ENCODE data around the gene MORF4L2.

Gene MORF4L2

DNA sequence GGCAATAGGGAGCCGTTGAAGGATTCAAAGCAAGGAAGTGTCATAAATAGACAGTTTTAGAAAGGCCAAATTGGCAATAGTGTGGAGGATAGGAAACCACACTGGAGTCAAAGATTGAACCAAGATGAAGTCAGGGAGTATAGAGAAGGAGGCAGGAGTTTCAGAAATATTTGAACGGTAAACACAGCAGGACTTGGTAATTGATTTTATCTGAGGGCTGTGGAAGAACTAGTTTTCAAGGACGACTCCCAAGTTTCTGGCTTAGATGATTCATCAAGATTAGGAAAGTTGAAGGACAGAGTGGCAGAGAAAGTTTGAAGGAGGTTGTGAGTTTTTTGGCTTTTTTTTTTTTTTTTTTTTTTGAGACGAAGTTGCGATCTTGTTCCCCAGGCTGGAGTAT lies 12.7 kb upstream of the MORF4L2 start:
- TF ChIP-seq, protein P1, sequence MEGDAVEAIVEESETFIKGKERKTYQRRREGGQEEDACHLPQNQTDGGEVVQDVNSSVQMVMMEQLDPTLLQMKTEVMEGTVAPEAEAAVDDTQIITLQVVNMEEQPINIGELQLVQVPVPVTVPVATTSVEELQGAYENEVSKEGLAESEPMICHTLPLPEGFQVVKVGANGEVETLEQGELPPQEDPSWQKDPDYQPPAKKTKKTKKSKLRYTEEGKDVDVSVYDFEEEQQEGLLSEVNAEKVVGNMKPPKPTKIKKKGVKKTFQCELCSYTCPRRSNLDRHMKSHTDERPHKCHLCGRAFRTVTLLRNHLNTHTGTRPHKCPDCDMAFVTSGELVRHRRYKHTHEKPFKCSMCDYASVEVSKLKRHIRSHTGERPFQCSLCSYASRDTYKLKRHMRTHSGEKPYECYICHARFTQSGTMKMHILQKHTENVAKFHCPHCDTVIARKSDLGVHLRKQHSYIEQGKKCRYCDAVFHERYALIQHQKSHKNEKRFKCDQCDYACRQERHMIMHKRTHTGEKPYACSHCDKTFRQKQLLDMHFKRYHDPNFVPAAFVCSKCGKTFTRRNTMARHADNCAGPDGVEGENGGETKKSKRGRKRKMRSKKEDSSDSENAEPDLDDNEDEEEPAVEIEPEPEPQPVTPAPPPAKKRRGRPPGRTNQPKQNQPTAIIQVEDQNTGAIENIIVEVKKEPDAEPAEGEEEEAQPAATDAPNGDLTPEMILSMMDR (IDR thresholded peaks at IDR 0.05; ENCODE audit: control insufficient read depth, insufficient read depth, low read depth, low read length, missing control alignments): no peak
- H3K4me3 ChIP-seq (ENCODE audit: control insufficient read depth, low read depth, low read length): no peak overlapping the region
- no peak for DNase-seq (ENCODE audit: low read depth)

DNA sequence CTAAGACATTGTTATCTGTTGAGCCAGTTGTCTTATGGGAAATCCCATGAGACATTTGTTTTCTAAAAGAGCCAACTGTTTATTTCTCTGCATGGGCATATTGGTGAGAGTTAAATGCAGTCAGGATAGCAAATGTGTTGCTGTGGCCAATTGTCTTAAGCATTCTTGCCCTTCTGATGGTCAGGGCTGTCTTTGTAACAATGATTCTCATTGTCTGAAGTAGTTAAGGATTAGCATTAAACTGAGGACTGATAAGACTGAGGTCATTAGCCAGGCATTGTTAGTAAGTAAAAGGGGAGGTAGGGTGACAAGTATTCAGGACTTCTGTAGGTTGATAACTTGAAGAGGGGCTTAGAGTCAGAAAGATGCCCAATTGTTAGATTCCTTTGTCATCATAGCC lies 11.2 kb upstream of the MORF4L2 start:
- no peak overlapping the region for H3K4me3 ChIP-seq (ENCODE audit: control insufficient read depth, low read depth, low read length)
- DNase-seq (ENCODE audit: low read depth): no peak
- TF ChIP-seq, protein P1 (IDR thresholded peaks at IDR 0.05; ENCODE audit: control insufficient read depth, insufficient read depth, low read depth, low read length, missing control alignments): no peak

DNA sequence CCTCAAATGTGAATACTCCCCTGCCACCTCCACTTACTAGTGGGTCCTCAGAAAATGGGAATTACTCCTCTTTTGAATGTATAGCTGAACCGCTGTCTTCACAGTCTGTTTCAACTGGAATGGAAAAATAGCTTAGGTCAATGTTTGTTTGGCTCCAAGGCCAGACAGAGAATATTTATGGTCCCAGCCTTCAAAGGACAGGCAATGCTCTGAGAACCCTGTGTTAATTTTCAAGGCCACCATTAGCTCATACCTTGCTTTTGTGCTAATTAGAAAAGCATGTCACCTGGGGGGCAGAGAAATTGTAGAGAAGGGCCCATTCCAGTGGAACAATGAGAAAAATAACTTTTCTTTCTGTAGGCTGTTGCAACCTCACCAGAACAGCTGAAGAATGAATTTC lies 4.6 kb upstream of the MORF4L2 start:
- DNase-seq (ENCODE audit: low read depth): no peak
- TF ChIP-seq, protein P1 (IDR thresholded peaks at IDR 0.05; ENCODE audit: control insufficient read depth, insufficient read depth, low read depth, low read length, missing control alignments): no peak
- H3K4me3 ChIP-seq (ENCODE audit: control insufficient read depth, low read depth, low read length): no peak overlapping the region

DNA sequence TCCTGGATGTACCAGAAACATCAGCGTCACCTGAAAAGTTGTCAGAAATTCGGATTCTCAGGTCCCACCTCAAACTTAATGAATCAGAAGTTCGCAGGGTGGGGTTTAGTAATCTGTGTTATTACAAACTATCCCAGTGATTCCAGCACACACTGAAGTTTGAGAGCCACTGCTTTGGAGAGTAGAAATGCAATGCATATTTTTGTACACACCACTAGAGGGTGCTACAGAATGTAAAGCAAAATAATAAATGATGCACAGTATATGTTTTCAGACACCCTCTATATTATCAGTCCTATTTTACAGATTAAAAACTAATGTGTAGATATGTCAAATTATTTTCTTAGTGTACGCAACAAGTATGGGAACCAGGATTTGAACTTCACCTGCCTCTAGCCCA lies 2.4 kb upstream of the MORF4L2 start:
- H3K4me3 ChIP-seq (ENCODE audit: control insufficient read depth, low read depth, low read length): no peak overlapping the region
- TF ChIP-seq, protein P1 (IDR thresholded peaks at IDR 0.05; ENCODE audit: control insufficient read depth, insufficient read depth, low read depth, low read length, missing control alignments): peak; percentile 61
- no peak for DNase-seq (ENCODE audit: low read depth)

DNA sequence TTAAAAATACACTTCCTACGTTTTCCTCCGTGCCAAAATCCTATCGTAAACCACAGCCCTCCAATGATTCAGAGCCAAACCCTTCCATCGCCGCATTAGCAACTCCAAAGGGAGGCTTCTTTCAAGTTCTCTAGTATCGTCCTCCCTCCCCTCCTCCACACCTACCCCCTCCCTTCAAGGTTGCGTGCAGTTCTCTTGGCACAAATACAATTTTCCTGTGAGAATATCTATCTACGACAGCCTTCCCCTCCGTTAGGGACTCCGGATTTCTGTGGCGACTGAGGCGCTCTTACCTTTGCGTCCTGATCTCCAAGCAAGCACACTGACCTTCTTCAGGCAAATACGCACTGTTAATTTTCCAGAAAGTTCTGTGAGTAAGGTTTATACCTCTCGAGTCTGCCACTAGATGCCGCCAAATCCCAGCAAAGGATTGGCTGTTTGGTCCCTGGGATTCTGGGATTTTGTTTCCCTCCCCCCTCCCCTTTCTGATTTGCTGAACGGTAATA lies 1.2 kb upstream of the MORF4L2 start:
- peak; percentile 34 for DNase-seq (ENCODE audit: low read depth)
- TF ChIP-seq, protein P1 (IDR thresholded peaks at IDR 0.05; ENCODE audit: control insufficient read depth, insufficient read depth, low read depth, low read length, missing control alignments): peak; percentile 75
- peak overlapping the region; percentile 73 for H3K4me3 ChIP-seq (ENCODE audit: control insufficient read depth, low read depth, low read length)

DNA sequence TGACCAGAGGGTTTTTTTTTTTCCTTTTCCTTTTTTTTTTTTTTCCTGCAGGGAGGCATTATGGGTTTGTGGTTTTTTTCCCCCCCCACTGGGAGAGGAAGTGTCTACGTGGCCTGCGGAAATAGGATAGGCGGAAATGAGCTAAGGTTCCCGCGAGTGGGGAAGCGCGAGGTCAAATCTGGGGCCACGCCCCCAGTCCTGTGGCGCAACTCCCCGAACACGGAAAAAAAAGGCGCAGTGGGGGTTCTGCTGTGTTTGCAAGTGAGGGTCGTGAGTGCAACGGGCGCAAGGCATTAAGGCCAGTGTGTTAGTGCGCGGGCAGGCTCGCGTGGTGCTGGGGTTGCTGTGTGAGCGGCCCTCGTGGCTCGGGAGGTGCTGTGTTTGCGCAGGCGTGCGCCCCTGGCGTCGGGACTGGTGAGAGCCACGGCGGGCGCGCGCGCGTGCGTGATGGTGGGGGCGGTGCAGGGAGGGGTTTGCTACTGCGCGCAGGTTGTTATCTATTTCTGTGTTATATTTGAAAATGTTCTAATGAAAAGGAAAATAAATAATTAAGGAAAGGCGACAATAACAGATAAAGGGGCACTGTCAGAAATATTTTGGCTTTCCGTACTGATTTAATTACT lies 685 bp upstream of the MORF4L2 start:
- H3K4me3 ChIP-seq (ENCODE audit: control insufficient read depth, low read depth, low read length): peak overlapping the region; percentile 73
- TF ChIP-seq, protein P1 (IDR thresholded peaks at IDR 0.05; ENCODE audit: control insufficient read depth, insufficient read depth, low read depth, low read length, missing control alignments): peak; percentile 44
- peak; percentile 32 for DNase-seq (ENCODE audit: low read depth)

Data from AG09309 (cell line).